Stimulated activated CD8-positive, alpha-beta memory T cell treated with anti-CD3 and anti-CD28 coated beads, Interleukin-15, amount 100 ng/mL, for 4 hours (primary cell): ENCODE data around the gene ARHGEF7.
"Not testable (repeated sequence)": the region's sequence is repeated elsewhere in the genome, so short reads cannot be mapped to it uniquely, and the experiment has no call there.

Experiments
- DNase-seq, 2 donors: peaks; one replicate each; pipeline ENCODE4 v3.0.0-alpha.2; 2020; ENCODE audit warnings: low read depth in 2 of 2

Gene ARHGEF7

DNA sequence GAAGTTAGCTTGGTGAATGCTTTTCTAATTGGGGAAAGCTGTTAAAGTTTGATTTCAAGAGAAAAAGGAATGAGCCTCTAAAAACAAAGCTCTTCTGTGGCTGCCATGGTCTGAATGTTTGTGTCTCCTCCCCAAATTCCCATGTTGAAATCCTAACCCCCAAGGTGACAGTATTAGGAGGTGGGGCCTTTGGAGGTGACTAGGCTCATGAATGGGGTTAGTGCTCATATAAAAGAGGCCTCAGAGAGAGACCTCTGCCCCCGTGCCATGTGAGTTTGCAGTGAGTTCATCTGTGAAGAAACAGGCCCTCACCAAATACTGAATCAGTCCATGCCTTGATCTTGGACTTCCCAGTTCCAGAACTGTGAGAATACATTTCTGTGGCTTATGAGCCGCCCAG, 56.5 kb downstream of the ARHGEF7 start:
- no peak for DNase-seq

DNA sequence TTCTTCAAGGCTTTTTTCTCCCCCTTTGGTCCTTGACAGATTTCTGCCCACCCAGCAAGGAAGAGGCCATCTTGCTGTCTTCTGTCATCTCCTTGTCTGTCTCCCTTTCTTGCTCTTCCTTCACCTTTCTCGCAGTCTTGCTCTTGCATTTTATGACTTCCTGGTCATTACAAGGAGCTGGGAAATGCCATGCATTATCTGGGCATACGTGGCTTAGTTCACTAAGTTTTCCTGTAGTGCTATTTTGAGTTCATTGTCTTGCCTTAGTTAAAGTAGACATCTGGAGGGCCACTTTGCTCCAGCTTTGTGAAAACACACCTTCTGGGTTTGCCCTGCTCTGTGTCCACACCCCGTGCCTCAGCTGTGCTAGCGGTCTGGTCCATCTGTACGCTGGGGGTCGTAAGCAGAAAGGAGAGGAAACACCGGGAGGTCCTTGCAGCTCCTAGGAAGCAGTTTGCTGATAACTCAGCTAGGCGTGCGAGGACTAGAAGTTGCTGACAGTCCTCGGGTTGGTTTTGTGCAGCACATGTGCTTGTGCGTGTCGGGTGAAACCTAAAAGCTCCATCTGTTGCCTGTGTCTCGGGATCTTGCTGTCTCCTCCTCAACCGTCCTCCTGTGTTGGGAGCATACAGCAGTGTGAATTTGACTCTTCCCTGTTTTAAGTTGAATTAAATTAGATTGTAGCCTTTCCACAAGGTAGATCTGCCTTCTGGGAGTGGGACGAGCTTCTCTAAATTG, 59.4 kb downstream of the ARHGEF7 start:
- DNase-seq: no peak

GRCh38 chr13:111175372-111175771, 60.3 kb downstream of the ARHGEF7 start:
- no peak for DNase-seq

DNA sequence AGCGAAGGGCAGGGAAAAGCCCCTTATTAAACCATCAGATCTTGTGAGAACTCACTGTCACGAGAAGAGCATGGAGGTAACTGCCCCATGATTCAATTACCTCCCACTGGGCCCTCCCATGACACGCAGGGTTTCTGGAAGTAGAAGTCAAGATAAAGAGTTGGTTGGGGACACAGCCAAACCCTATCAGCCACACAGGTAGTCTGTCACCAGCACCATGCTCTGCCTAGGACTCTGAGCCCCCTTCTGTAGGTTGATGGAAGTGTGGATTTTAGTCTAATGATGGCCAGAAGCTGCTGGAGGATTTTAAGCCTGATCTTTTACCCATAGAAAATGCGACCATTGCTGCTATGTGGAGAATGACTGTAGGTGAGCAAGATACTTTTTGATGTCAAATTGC, 60.8 kb downstream of the ARHGEF7 start:
- DNase-seq: no peak

DNA sequence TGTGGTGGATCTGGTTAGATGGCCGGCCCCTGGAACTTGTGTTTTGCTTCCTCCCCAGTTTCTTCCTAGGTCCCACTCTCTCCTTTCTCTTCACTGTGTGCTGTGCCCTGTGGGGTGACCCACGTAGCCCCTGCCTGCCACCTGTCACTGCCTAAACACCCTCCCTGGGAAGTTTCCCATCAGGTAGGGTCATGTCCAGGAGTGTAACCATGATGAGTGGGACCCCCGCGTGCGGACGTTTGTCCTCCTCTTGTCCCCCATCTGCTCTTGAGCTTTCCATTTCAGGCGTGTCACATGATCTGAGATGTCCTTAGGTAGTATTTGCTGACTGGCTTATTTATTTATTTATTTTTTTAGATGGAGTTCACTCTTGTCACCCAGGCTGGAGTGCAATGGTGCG, 61.3 kb downstream of the ARHGEF7 start:
- DNase-seq: no peak

GRCh38 chr13:111177081-111177711, 62.1 kb downstream of the ARHGEF7 start:
- no peak for DNase-seq

DNA sequence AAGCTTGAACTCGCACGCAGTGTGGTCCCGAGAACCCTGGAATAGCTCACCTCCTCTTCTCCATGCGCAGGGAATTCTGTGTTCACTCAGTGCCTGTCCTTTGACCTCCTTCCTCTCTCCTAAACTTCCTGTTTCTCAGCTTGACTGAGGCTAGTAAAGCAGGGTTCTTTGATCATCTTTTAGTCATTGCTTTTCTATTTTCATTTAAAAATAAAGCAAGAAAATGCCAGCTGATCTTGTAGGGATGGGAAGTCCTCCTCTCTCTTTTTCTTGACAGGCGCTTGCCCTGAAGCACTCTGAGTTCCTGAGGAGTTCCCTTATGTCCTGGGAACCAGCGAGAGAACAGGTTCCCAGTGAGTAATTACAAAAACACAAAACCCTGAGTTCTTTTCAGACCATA, 62.8 kb downstream of the ARHGEF7 start:
- no peak for DNase-seq

GRCh38 chr13:111178402-111178801, 63.3 kb downstream of the ARHGEF7 start:
- DNase-seq: no peak

GRCh38 chr13:111179908-111180760, 65.0 kb downstream of the ARHGEF7 start:
- DNase-seq: no peak

- no peak for DNase-seq
Observed at GRCh38 chr13:111181977-111182376, 66.9 kb downstream of the ARHGEF7 start.

DNA sequence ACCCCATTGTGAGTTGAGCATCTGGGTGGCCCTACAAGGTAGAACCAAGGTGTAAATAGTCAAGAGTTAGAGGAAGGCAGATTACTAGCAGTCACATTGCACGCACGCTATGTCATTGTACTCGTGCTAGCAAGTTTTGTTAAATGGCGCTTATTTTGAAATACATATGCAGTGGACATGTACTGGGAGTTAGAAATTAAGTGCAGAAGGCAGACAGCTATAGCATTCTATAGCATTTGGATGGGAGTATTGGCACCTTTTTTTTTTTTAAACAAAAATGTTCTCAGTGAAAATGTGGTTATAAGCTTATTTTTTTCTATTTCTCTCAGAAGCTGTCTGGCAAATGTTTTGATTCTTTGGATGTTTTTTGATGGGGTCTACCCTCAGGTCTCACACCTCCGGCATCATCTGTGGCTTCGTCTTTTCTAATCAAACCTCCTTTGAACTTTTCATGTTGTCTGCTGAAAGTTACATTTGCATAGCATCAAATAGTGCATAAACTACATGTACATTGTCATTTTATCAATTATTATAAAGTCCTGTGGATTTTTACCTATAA, 68.1 kb downstream of the ARHGEF7 start:
- DNase-seq: no peak

- DNase-seq: no peak
Observed at GRCh38 chr13:111183959-111184358, 68.8 kb downstream of the ARHGEF7 start.

DNA sequence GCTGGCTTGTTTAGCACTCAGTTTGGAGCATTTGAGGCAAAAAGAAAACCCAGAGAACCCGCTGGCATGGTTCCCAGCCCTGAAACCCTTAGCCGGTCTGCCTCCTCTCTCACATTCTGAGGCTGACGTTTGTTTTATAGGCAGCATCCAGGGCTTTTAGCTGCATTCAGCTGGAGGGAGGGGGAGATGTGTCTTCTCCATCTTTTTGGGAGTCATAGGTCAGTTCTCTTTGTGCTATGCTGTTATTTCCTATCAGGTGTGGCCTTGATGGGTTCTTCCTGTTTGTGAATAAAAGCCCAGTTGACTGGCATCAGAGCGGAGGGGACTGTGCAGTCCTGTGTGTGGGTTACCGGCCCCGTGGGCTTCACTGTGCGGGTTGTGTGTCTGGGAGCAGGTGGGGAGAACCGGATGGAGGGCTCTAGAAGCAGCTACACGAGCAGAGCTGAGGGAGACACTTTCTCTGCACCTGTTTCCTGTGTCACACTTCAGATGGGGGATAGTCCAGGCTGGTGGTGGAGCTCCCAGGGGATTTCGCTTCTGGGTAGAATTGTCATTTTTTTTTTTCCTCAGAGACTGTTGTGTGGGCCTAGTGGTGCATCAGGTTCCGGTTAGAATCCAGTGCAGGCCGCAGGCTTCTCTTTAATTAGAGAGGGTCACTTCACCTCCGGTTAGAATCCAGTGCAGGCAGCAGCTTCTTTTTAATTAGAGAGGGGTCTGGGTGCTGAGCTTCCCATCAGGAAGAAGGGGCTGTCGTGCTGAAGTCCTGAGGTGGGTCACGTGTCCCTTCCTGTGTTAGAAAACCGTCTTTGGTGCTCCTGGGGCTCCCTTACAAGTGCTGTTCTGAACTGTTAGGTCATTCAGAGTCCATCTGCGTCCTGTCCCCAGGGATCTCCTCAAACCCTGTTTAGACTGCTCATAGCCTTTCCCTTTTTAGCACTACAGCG, 69.6 kb downstream of the ARHGEF7 start:
- peak in 1 of 2 donors; percentile 5 for DNase-seq

- DNase-seq: no peak
Observed at GRCh38 chr13:111186305-111186935, 71.3 kb downstream of the ARHGEF7 start.

GRCh38 chr13:111187960-111188541, 72.9 kb downstream of the ARHGEF7 start:
- no peak for DNase-seq

GRCh38 chr13:111189064-111189505, 74.0 kb downstream of the ARHGEF7 start:
- DNase-seq: peak; percentile 26 to 41

DNA sequence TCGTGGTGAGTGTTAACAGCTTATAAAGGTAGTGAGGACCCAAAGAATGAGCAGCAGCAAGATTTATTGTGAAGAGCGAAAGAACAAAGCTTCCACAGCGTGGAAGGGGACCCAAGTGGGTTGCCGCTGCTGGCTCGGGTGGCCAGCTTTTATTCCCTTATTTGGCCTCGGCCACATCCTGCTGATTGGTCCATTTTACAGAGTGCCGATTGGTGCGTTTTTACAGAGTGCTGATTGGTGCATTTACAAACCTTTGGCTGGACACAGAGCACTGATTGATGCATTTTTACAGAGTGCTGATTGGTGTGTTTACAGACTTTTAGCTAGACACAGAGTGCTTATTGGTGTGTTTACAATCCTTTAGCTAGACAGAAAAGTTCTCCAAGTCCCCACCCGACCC, 74.4 kb downstream of the ARHGEF7 start:
- not testable (repeated sequence) for DNase-seq

DNA sequence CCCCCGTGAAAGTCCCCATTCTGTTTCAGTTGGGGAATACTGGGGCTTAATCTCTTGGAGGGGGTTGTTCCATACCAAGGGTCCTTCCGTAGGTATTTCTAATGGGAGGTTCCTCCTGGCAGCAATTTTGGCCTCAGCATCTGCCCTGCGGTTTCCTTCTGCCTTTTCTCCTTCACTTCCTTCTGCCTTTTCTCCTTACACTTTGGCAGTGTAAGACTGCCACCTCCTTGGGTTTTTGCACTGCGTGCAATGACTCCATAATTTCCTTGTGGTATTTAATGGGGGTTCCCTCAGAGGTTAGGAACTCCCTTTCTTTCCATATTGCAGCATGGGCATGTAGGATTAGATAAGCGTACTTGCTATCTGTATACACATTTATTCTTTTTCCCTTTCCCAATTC, 78.1 kb downstream of the ARHGEF7 start:
- DNase-seq: not testable (repeated sequence)

GRCh38 chr13:111194651-111195050, 79.5 kb downstream of the ARHGEF7 start:
- not testable (repeated sequence) for DNase-seq

DNA sequence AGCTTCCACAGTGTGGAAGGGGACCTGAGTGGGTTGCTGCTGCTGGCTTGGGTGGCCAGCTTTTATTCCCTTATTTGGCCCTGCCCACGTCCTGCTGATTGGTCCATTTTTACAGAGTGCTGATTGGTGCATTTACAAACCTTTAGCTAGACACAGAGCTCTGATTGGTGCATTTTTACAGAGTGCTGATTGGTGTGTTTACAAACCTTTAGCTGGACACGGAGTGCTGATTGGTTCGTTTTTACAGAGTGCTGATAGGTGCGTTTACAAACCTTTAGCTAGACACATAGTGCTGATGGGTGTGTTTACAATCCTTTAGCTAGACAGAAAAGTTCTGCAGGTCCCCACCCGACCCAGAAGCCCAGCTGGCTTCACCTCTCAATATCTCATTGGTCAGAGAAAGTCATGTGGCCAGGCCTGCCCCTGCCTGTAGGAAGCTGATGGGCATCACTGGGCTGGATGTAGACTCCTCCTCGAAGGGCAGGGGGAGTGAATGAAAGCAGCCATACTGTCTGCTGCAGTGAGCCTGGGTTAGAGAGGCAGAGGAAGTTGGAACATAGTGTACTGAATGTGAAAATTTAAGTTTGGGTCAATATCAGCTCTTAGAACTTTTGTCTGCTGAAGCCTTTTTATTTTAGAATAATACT, 83.7 kb downstream of the ARHGEF7 start:
- not testable (repeated sequence) for DNase-seq
